HEK293 (cell line): ENCODE results near the gene NKAPL.
A peak's percentile ranks its signal among the peaks of the same experiment; 100 is the strongest.

Experiments
- CTCF ChIA-PET: fragments of 350-600 bp; formaldehyde crosslinking; extraction: SDS; loops from one replicate; lab custom pipeline; 2021; ENCODE audit warnings: antibody characterized with exemption; lab: Yijun Ruan, JAX
- POLR2A ChIA-PET: fragments of 300-600 bp; formaldehyde crosslinking; extraction: SDS; loops from one replicate; lab custom pipeline; 2020; ENCODE audit warnings: antibody characterized with exemption, inconsistent platforms; lab: Yijun Ruan, JAX
- H3K27ac ChIP-seq: fragments of 200-500 bp; sonication (Bioruptor generic); 2 replicates; pipeline ENCODE4 v1.5.1; 2014; ENCODE audit warnings: low read depth, low read length, control low read depth, inconsistent platforms; ENCODE audit errors: extremely low read depth
- H3K36me3 ChIP-seq, 2 experiments: fragments of 200-500 bp in 1 of 2; sonication (Bioruptor generic) in 1 of 2; 1 replicate in 1 of 2; 2 replicates in 1 of 2; pipeline ENCODE4 v1.5.1; 2014 to 2017; ENCODE audit warnings: inconsistent platforms in 2 of 2, low read length in 2 of 2; ENCODE audit not compliant: control insufficient read depth in 2 of 2, insufficient read depth in 1 of 2
- H3K4me1 ChIP-seq: fragments of 200-500 bp; sonication (Bioruptor generic); 2 replicates; pipeline ENCODE4 v1.5.1; 2014; ENCODE audit warnings: mild to moderate bottlenecking, low read length, inconsistent platforms; ENCODE audit not compliant: control insufficient read depth, insufficient read depth
- H3K4me3 ChIP-seq: 2 replicates; pipeline ENCODE4 v1.5.1; 2011; ENCODE audit warnings: low read depth, mild to moderate bottlenecking, control low read depth, low read length, moderate library complexity
- H3K9me3 ChIP-seq: fragments of 200-500 bp; sonication (Bioruptor generic); 2 replicates; pipeline ENCODE4 v1.5.1; 2014; ENCODE audit warnings: low read depth, low read length, inconsistent platforms; ENCODE audit not compliant: control insufficient read depth, insufficient read depth
- CTCF ChIP-seq: fragments of 450-650 bp; formaldehyde crosslinking; IDR thresholded peaks from 2 replicates; pipeline ENCODE4 v1.5.1; 2016; ENCODE audit warnings: missing biosample characterization, missing genetic modification characterization
- GLIS1 ChIP-seq: fragments of 450-650 bp; formaldehyde crosslinking; IDR thresholded peaks from 2 replicates; pipeline ENCODE4 v1.5.1; 2016; ENCODE audit warnings: missing biosample characterization, missing genetic modification characterization
- MEIS1 ChIP-seq: sonication (generic); formaldehyde crosslinking; IDR thresholded peaks from 2 replicates; pipeline ENCODE4 v1.8.1; 2022; ENCODE audit warnings: missing genetic modification reagents, mild to moderate bottlenecking, borderline replicate concordance
- SETDB1 ChIP-seq: IDR thresholded peaks from one replicate; pipeline ENCODE4 v1.6.1; 2017; ENCODE audit warnings: mild to moderate bottlenecking, low read length, moderate library complexity, mixed read lengths; ENCODE audit not compliant: insufficient read length
- YY1 ChIP-seq: fragments of 450-650 bp; formaldehyde crosslinking; IDR thresholded peaks from 2 replicates; pipeline ENCODE4 v1.5.1; 2018; ENCODE audit warnings: missing biosample characterization, missing genetic modification characterization
- ZFP69B ChIP-seq: fragments of 450-650 bp; formaldehyde crosslinking; IDR thresholded peaks from 2 replicates; pipeline ENCODE4 v1.5.1; 2016; ENCODE audit warnings: missing biosample characterization, missing genetic modification characterization
- ZNF155 ChIP-seq: fragments of 450-650 bp; formaldehyde crosslinking; IDR thresholded peaks from 2 replicates; pipeline ENCODE4 v1.5.1; 2016; ENCODE audit warnings: missing biosample characterization, missing genetic modification characterization
- ZNF24 ChIP-seq: fragments of 450-650 bp; formaldehyde crosslinking; IDR thresholded peaks from 2 replicates; pipeline ENCODE4 v1.5.1; 2016; ENCODE audit warnings: missing biosample characterization, missing genetic modification characterization
- ZNF391 ChIP-seq: fragments of 450-650 bp; formaldehyde crosslinking; IDR thresholded peaks from 2 replicates; pipeline ENCODE4 v1.5.1; 2016; ENCODE audit warnings: low read depth, missing biosample characterization, missing genetic modification characterization, borderline replicate concordance
- ZNF449 ChIP-seq: fragments of 450-650 bp; formaldehyde crosslinking; IDR thresholded peaks from 2 replicates; pipeline ENCODE4 v1.5.1; 2017; ENCODE audit warnings: missing biosample characterization, mild to moderate bottlenecking, missing genetic modification characterization, moderate library complexity
- ZNF473 ChIP-seq: fragments of 450-650 bp; formaldehyde crosslinking; IDR thresholded peaks from 2 replicates; pipeline ENCODE4 v1.5.1; 2017; ENCODE audit warnings: missing biosample characterization, missing genetic modification characterization
- ZNF561 ChIP-seq: fragments of 450-650 bp; IDR thresholded peaks from 2 replicates; pipeline ENCODE4 v1.5.1; 2018; ENCODE audit warnings: missing biosample characterization, missing genetic modification characterization, borderline replicate concordance
- ZNF600 ChIP-seq: fragments of 450-650 bp; formaldehyde crosslinking; IDR thresholded peaks from 2 replicates; pipeline ENCODE4 v1.5.1; 2016; ENCODE audit warnings: missing biosample characterization, missing genetic modification characterization
- ZNF660 ChIP-seq: fragments of 450-650 bp; IDR thresholded peaks from 2 replicates; pipeline ENCODE4 v1.5.1; 2018; ENCODE audit warnings: missing biosample characterization, mild to moderate bottlenecking, missing genetic modification characterization
- ZSCAN30 ChIP-seq: fragments of 450-650 bp; IDR thresholded peaks from 2 replicates; pipeline ENCODE4 v1.5.1; 2018; ENCODE audit warnings: missing biosample characterization, mild to moderate bottlenecking, missing genetic modification characterization, moderate library complexity
- TF ChIP-seq, protein P1 (sequence below): fragments of 450-650 bp; formaldehyde crosslinking; IDR thresholded peaks from 2 replicates; pipeline ENCODE4 v1.5.1; 2017; ENCODE audit warnings: missing biosample characterization, missing genetic modification characterization
- TF ChIP-seq, protein P2 (sequence below): fragments of 450-650 bp; formaldehyde crosslinking; IDR thresholded peaks from 2 replicates; pipeline ENCODE4 v1.5.1; 2017; ENCODE audit warnings: missing biosample characterization, missing genetic modification characterization
- TF ChIP-seq, protein P3 (sequence below): fragments of 450-650 bp; formaldehyde crosslinking; conservative IDR thresholded peaks from 2 replicates; pipeline ENCODE4 v1.5.1; 2016; ENCODE audit warnings: low read depth, missing biosample characterization, missing genetic modification characterization

The NKAPL gene

GRCh38 chr6:28277746-28278145, 18.6 kb downstream of the NKAPL start (continued):
- TF ChIP-seq, protein P1, sequence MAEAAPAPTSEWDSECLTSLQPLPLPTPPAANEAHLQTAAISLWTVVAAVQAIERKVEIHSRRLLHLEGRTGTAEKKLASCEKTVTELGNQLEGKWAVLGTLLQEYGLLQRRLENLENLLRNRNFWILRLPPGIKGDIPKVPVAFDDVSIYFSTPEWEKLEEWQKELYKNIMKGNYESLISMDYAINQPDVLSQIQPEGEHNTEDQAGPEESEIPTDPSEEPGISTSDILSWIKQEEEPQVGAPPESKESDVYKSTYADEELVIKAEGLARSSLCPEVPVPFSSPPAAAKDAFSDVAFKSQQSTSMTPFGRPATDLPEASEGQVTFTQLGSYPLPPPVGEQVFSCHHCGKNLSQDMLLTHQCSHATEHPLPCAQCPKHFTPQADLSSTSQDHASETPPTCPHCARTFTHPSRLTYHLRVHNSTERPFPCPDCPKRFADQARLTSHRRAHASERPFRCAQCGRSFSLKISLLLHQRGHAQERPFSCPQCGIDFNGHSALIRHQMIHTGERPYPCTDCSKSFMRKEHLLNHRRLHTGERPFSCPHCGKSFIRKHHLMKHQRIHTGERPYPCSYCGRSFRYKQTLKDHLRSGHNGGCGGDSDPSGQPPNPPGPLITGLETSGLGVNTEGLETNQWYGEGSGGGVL (tag by site-specific recombination) = no peak
- TF ChIP-seq SETDB1 = no peak

GRCh38 chr6:28280595-28281287, 21.6 kb downstream of the NKAPL start:
- Histone ChIP-seq H3K36me3 (peaks cover 8 to 50% of the 10 kb centered on the region in 2 experiments; a peak in 2 of 3 replicates), H3K4me3 (peak overlapping the region; percentile 89), H3K27ac (no peak overlapping the region), H3K4me1 (no peaks in the 10 kb centered on the region), H3K9me3 (no peaks in the 10 kb centered on the region)
- ChIA-PET POLR2A (interaction anchor here (0.9 to 1.8 kb wide), 15 partner anchors 8 to 139 kb away, joined by 3 to 34 read pairs (median 5); partner anchors contain the start of genes ZKSCAN3, ZKSCAN4, ZKSCAN8 and ZSCAN26), CTCF (interaction anchor here (0.6 to 1.9 kb wide), 4 partner anchors 14 to 652 kb away, joined by 3 to 6 read pairs (median 4); partner anchors contain the start of gene ZSCAN26)
- TF ChIP-seq ZNF155 (tag by site-specific recombination) = no peak
- TF ChIP-seq, protein P2, sequence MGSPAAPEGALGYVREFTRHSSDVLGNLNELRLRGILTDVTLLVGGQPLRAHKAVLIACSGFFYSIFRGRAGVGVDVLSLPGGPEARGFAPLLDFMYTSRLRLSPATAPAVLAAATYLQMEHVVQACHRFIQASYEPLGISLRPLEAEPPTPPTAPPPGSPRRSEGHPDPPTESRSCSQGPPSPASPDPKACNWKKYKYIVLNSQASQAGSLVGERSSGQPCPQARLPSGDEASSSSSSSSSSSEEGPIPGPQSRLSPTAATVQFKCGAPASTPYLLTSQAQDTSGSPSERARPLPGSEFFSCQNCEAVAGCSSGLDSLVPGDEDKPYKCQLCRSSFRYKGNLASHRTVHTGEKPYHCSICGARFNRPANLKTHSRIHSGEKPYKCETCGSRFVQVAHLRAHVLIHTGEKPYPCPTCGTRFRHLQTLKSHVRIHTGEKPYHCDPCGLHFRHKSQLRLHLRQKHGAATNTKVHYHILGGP (tag by site-specific recombination) = no peak
- no peak for TF ChIP-seq ZNF473 (tag by site-specific recombination)
- no peak for TF ChIP-seq MEIS1

DNA sequence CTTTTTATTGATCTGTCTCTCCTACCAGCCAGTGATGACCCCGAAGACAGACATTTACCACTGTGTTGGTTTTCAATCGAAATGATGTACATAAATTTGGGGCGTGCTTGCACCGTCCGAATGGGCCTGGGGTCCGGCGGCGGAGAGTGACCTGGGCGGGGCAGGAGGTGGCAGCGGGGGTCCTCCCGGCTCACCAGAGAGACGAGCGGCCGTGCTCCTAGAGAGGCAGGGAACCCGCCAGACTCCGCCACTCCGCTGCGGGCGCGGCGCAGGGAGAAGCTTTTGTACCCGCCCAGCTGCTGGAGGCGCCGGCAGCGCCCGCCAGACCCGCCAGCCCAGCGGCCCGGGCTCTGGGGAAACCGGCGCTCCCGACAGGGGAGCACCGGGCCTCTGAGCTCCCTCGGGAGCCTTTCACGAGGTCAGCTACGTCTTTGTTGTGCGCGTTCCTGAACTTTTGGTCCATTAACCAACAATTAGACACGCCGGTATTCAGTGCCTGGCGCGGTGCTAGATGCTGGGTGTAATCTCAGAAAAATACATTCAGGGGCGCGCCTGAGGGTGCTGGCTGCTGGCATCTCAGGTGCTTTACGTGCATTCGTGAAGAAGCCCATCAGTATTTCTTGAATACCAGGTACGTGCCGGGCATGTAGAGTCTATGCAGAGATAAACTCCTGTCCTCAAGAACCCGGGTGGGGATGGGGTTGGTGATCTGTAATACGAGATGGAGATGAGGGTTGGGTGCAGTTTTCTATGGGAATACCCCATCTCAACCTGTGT, 22.4 kb downstream of the NKAPL start, which contains the start of gene PGBD1:
Gene PGBD1 (plus strand): TSS at position 285 of the 777 bp plus-strand sequence. CDS start 2,242 bp downstream, outside the sequence.
- POLR2A ChIA-PET = interaction anchor here (0.6 to 1.7 kb wide), 17 partner anchors 9 to 387 kb away, joined by 3 to 34 read pairs (median 5); partner anchors contain the start of genes ZKSCAN3, ZKSCAN4, ZKSCAN8 and ZSCAN26
- CTCF ChIA-PET = interaction anchor here (0.6 to 1.9 kb wide), 5 partner anchors 15 to 653 kb away, joined by 3 to 6 read pairs (median 4); partner anchors contain the start of gene ZSCAN26
- TF ChIP-seq ZNF449 (tag by site-specific recombination) = peak; percentile 80
- TF ChIP-seq ZNF391 = no peak
- TF ChIP-seq CTCF (tag by site-specific recombination) = 0 out of 2 replicates have a peak, but pooled peaks have one; percentile 25
- TF ChIP-seq ZFP69B (tag by site-specific recombination) = no peak
- TF ChIP-seq ZNF24 = 0 out of 2 replicates have a peak, but pooled peaks have one; percentile 40
- peak; percentile 35; the same call in 1 of the 2 replicates for TF ChIP-seq GLIS1 (tag by site-specific recombination)
- TF ChIP-seq YY1 (tag by site-specific recombination) = no peak
- TF ChIP-seq ZNF561 (tag by site-specific recombination) = 0 out of 2 replicates have a peak, but pooled peaks have one; percentile 71
- TF ChIP-seq ZNF600 (tag by site-specific recombination) = peak; percentile 56; the same call in 1 of the 2 replicates
- peak; percentile 94 for TF ChIP-seq ZSCAN30 (tag by site-specific recombination)
- TF ChIP-seq, protein P3, sequence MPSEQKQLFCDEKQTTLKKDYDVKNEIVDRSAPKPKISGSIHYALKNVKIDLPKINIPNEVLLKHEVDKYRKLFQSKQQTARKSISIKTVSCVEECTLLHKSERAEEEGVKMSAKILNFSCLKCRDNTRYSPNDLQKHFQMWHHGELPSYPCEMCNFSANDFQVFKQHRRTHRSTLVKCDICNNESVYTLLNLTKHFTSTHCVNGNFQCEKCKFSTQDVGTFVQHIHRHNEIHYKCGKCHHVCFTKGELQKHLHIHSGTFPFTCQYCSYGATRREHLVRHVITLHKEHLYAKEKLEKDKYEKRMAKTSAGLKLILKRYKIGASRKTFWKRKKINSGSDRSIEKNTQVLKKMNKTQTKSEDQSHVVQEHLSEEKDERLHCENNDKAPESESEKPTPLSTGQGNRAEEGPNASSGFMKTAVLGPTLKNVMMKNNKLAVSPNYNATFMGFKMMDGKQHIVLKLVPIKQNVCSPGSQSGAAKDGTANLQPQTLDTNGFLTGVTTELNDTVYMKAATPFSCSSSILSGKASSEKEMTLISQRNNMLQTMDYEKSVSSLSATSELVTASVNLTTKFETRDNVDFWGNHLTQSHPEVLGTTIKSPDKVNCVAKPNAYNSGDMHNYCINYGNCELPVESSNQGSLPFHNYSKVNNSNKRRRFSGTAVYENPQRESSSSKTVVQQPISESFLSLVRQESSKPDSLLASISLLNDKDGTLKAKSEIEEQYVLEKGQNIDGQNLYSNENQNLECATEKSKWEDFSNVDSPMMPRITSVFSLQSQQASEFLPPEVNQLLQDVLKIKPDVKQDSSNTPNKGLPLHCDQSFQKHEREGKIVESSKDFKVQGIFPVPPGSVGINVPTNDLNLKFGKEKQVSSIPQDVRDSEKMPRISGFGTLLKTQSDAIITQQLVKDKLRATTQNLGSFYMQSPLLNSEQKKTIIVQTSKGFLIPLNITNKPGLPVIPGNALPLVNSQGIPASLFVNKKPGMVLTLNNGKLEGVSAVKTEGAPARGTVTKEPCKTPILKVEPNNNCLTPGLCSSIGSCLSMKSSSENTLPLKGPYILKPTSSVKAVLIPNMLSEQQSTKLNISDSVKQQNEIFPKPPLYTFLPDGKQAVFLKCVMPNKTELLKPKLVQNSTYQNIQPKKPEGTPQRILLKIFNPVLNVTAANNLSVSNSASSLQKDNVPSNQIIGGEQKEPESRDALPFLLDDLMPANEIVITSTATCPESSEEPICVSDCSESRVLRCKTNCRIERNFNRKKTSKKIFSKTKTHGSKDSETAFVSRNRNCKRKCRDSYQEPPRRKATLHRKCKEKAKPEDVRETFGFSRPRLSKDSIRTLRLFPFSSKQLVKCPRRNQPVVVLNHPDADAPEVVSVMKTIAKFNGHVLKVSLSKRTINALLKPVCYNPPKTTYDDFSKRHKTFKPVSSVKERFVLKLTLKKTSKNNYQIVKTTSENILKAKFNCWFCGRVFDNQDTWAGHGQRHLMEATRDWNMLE (tag by site-specific recombination) = no peak
- peak; percentile 84 for TF ChIP-seq ZNF660 (tag by site-specific recombination)

More for the DNA sequence above, 22.4 kb downstream of the NKAPL start, which contains the start of gene PGBD1:
- H3K27ac ChIP-seq = peak within 1 kb of the TSS; percentile 65; the same call in 1 of the 2 replicates
- peak within 1 kb of the TSS; percentile 89 for H3K4me3 ChIP-seq
- H3K4me1 ChIP-seq = no peaks in the 10 kb centered on the region
- H3K9me3 ChIP-seq = no peaks in the 10 kb centered on the region
- peaks cover 10 to 50% of the 10 kb centered on the region in 2 experiments; a peak in 2 of 3 replicates for H3K36me3 ChIP-seq
